22Rv1 (cell line): ENCODE measurements around the gene PTPRG.

Source experiments
- ZFX ChIP-seq: fragments of 450-650 bp; IDR thresholded peaks from 2 replicates; pipeline ENCODE4 v1.6.1; 2017; ENCODE audit warnings: antibody characterized with exemption, borderline replicate concordance
- TF ChIP-seq, protein P1 (sequence below): fragments of 450-650 bp; IDR thresholded peaks from 2 replicates; pipeline ENCODE4 v1.5.1; 2017; ENCODE audit warnings: mild to moderate bottlenecking

DNA sequence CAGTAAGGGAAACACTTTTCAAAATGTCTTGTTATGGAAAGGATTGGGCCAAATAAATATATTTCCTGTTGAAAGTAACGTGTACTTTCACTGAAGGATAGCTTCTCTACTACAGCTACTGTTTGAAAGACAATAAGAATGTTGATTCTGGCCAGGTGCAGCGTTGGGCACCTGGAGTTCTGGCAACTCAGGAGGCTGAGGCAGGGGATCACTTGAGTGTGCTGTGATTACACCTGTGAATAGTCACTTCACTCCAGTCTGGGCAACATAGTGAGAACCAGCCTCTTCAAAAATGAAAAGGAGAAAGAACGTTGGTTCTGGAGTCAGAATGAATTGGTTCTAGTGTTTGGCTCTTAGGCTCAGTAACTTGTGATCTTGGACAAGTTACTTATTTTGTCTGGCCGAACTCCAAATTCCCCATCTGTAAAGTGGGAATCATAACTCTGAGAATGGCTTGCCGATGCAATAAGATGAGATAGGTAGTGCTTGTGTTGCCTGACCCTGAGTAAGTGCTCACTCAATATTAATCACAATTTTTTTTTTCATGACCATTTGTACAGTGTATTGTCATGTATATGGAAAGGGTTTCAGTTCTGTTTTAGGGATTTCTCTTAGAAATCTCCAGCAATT, 310.8 kb downstream of the PTPRG start:
- TF ChIP-seq, protein P1, sequence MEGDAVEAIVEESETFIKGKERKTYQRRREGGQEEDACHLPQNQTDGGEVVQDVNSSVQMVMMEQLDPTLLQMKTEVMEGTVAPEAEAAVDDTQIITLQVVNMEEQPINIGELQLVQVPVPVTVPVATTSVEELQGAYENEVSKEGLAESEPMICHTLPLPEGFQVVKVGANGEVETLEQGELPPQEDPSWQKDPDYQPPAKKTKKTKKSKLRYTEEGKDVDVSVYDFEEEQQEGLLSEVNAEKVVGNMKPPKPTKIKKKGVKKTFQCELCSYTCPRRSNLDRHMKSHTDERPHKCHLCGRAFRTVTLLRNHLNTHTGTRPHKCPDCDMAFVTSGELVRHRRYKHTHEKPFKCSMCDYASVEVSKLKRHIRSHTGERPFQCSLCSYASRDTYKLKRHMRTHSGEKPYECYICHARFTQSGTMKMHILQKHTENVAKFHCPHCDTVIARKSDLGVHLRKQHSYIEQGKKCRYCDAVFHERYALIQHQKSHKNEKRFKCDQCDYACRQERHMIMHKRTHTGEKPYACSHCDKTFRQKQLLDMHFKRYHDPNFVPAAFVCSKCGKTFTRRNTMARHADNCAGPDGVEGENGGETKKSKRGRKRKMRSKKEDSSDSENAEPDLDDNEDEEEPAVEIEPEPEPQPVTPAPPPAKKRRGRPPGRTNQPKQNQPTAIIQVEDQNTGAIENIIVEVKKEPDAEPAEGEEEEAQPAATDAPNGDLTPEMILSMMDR, result no peak
- TF ChIP-seq ZFX, result no peak
